Measurements from ENCODE around the gene ARHGAP22.

- TF ChIP-seq POLR2A (IDR thresholded peaks at IDR 0.05) (no peak), CTCF (IDR thresholded peaks at IDR 0.05) (no peak)
Measured at GRCh38 chr10:48464871-48465736, 139.8 kb downstream of the ARHGAP22 start.
